Measurements from ENCODE around the gene UMODL1. TPM values are rescaled to one million over a fixed set of nuclear protein-coding genes. Genes with fewer than 3 reads are reported as not detected.

The UMODL1 gene
- total and polyA plus RNA-seq, 3 donors from 2014 or later: 1.7 to 7.8 (median 6.8) TPM

- DNase-seq: no peak
- intact Hi-C loops (cut with DNase I; ENCODE audit: low total_unique reads): no loop called here
- no peak overlapping the region for H3K27ac ChIP-seq
- no peaks in the 10 kb centered on the region for H3K27me3 ChIP-seq
- H3K4me3 ChIP-seq: no peak overlapping the region
- no peak for TF ChIP-seq CTCF (IDR thresholded peaks at IDR 0.05)
- TF ChIP-seq POLR2A (IDR thresholded peaks at IDR 0.05): no peak
- no peaks in the 10 kb centered on the region for H3K9me3 ChIP-seq
- no peaks in the 10 kb centered on the region for H3K4me1 ChIP-seq
- WGBS, 2 donors: 88 to 89% methylated on average over 8 to 16 of the region's 16 CpGs
- H3K36me3 ChIP-seq (ENCODE audit: low read depth, missing control alignments): no peaks in the 10 kb centered on the region
Observed at GRCh38 chr21:42049578-42050430, 21.3 kb upstream of the UMODL1 start.

DNA sequence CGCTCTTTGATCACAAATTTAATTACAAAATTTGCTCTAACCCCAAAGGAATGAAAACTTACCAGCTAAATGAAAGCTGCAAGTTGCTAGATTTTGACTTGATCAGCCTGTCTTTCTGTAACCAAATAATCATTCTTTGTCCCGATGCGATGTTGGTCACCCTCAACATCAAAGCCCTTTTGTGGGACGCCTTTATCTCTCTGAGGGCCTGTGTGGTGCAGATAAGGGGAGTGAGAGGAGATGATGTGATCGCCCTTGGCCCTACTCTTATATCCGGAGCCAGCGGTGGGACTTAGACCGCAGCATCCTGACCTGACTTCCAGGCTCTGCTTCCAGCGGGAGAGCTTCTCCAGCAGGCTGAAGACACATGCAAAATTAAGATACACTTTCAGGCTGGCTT lies 19.3 kb upstream of the UMODL1 start:
- Histone ChIP-seq H3K4me3 (no peak overlapping the region), H3K27ac (no peak overlapping the region), H3K4me1 (no peaks in the 10 kb centered on the region), H3K9me3 (no peaks in the 10 kb centered on the region), H3K36me3 (ENCODE audit: low read depth, missing control alignments) (no peaks in the 10 kb centered on the region), H3K27me3 (no peaks in the 10 kb centered on the region)
- intact Hi-C loops (cut with DNase I; ENCODE audit: low total_unique reads): no loop called here
- no peak for DNase-seq
- TF ChIP-seq POLR2A (IDR thresholded peaks at IDR 0.05): no peak
- no peak for TF ChIP-seq CTCF (IDR thresholded peaks at IDR 0.05)
- 59 to 69% methylated on average over 9 of the region's 9 CpGs for WGBS, 2 donors

DNA sequence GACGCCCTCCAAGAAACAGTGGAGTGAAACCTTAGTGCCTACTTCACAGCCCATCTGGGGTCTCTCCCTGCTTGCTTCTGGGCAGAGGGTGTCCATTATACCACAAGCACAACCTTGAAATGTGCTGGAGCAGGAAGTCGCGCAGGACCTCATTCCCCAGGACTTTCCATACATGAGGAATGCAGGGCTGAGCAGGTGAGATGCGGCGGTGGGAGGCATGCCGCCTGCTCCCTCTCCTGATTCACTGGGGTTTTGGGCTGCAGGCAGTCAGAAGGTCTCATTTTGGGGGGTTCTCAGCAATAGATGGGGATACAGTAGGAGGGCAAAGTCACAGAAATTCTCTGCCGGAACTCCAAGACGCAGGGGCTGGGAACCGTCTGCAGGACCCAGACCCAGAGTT lies 15.7 kb upstream of the UMODL1 start:
- no peak for DNase-seq
- Histone ChIP-seq H3K4me3 (no peak overlapping the region), H3K9me3 (no peaks in the 10 kb centered on the region), H3K27ac (no peak overlapping the region), H3K27me3 (no peaks in the 10 kb centered on the region), H3K4me1 (no peaks in the 10 kb centered on the region), H3K36me3 (ENCODE audit: low read depth, missing control alignments) (no peaks in the 10 kb centered on the region)
- intact Hi-C loops (cut with DNase I; ENCODE audit: low total_unique reads): no loop called here
- WGBS, 2 donors: 84 to 89% methylated on average over 9 of the region's 9 CpGs
- TF ChIP-seq CTCF (IDR thresholded peaks at IDR 0.05): no peak
- no peak for TF ChIP-seq POLR2A (IDR thresholded peaks at IDR 0.05)

- Histone ChIP-seq H3K4me1 (no peaks in the 10 kb centered on the region), H3K9me3 (no peaks in the 10 kb centered on the region), H3K27me3 (no peaks in the 10 kb centered on the region), H3K36me3 (ENCODE audit: low read depth, missing control alignments) (no peaks in the 10 kb centered on the region), H3K4me3 (no peak overlapping the region), H3K27ac (no peak overlapping the region)
- DNase-seq: no peak
- WGBS, 2 donors: 83 to 84% methylated on average over 11 of the region's 11 CpGs
- intact Hi-C loops (cut with DNase I; ENCODE audit: low total_unique reads): no loop called here
- no peak for TF ChIP-seq CTCF (IDR thresholded peaks at IDR 0.05)
- TF ChIP-seq POLR2A (IDR thresholded peaks at IDR 0.05): no peak
Observed at GRCh38 chr21:42056468-42056867, 14.6 kb upstream of the UMODL1 start.

Measured in testis (tissue), 3 donors.